H9 (cell line): ENCODE data around the gene SBF1. TPM values are rescaled to one million over a fixed set of nuclear protein-coding genes. Genes with fewer than 3 reads are reported as not detected.

ENCODE experiments used
- DNase-seq: peaks from one replicate; pipeline ENCODE4 v3.0.0-alpha.2; 2017
- H2AFZ ChIP-seq: one replicate; pipeline ENCODE4 v1.6.1; 2013; ENCODE audit warnings: mild to moderate bottlenecking, low read length, control low read depth, moderate library complexity
- H2AK5ac ChIP-seq: 2 replicates; pipeline ENCODE4 v1.6.1; 2013; ENCODE audit warnings: low read length, control low read depth, mixed read lengths; ENCODE audit not compliant: insufficient read length
- H2BK120ac ChIP-seq: one replicate; pipeline ENCODE4 v1.6.1; 2013; ENCODE audit warnings: low read depth, mild to moderate bottlenecking, low read length, control low read depth, inconsistent platforms; ENCODE audit not compliant: poor library complexity, severe bottlenecking
- H2BK12ac ChIP-seq: 2 replicates; pipeline ENCODE4 v1.6.1; 2013; ENCODE audit warnings: low read length, control low read depth, mixed read lengths, low read depth; ENCODE audit not compliant: insufficient read length
- H2BK15ac ChIP-seq: 2 replicates; pipeline ENCODE4 v1.6.1; 2013; ENCODE audit warnings: low read depth, low read length, control low read depth
- H2BK20ac ChIP-seq: one replicate; pipeline ENCODE4 v1.6.1; 2013; ENCODE audit warnings: low read depth, mild to moderate bottlenecking, low read length, control low read depth, inconsistent platforms; ENCODE audit not compliant: poor library complexity, severe bottlenecking
- H2BK5ac ChIP-seq: 2 replicates; pipeline ENCODE4 v1.6.1; 2013; ENCODE audit warnings: low read length, control low read depth, mixed read lengths; ENCODE audit not compliant: insufficient read length
- H3K14ac ChIP-seq: 2 replicates; pipeline ENCODE4 v1.6.1; 2013; ENCODE audit warnings: low read length, control low read depth; ENCODE audit not compliant: insufficient read depth
- H3K18ac ChIP-seq: 2 replicates; pipeline ENCODE4 v1.6.1; 2013; ENCODE audit warnings: low read depth, mild to moderate bottlenecking, mixed read lengths, low read length, control low read depth; ENCODE audit not compliant: insufficient read length
- H3K23ac ChIP-seq: 2 replicates; pipeline ENCODE4 v1.6.1; 2013; ENCODE audit warnings: low read length, control low read depth, mixed read lengths, low read depth; ENCODE audit not compliant: insufficient read length
- H3K23me2 ChIP-seq: 2 replicates; pipeline ENCODE4 v1.6.1; 2013; ENCODE audit warnings: low read depth, mild to moderate bottlenecking, mixed read lengths, low read length, control low read depth; ENCODE audit not compliant: insufficient read length, poor library complexity, severe bottlenecking
- H3K27ac ChIP-seq: 2 replicates; pipeline ENCODE4 v1.5.1; 2013; ENCODE audit warnings: low read length, control low read depth, mixed read lengths, low read depth; ENCODE audit not compliant: insufficient read length
- H3K27me3 ChIP-seq: 2 replicates; pipeline ENCODE4 v1.6.1; 2013; ENCODE audit warnings: low read length, control low read depth, inconsistent platforms; ENCODE audit not compliant: insufficient read depth
- H3K4ac ChIP-seq: 2 replicates; pipeline ENCODE4 v1.6.1; 2013; ENCODE audit warnings: low read depth, mild to moderate bottlenecking, control low read depth, inconsistent platforms, low read length, moderate library complexity
- H3K4me1 ChIP-seq: 2 replicates; pipeline ENCODE4 v1.6.1; 2013; ENCODE audit warnings: low read length, control low read depth, inconsistent platforms; ENCODE audit not compliant: insufficient read depth
- H3K4me2 ChIP-seq: 2 replicates; pipeline ENCODE4 v1.6.1; 2013; ENCODE audit warnings: low read length, control low read depth, mixed read lengths; ENCODE audit not compliant: insufficient read length, insufficient read depth
- H3K56ac ChIP-seq: 2 replicates; pipeline ENCODE4 v1.6.1; 2013; ENCODE audit warnings: low read depth, mild to moderate bottlenecking, mixed read lengths, low read length, control low read depth; ENCODE audit not compliant: insufficient read length
- H3K79me1 ChIP-seq: 2 replicates; pipeline ENCODE4 v1.6.1; 2013; ENCODE audit warnings: low read depth, mild to moderate bottlenecking, moderate library complexity, low read length, control low read depth, inconsistent platforms; ENCODE audit not compliant: insufficient read depth, poor library complexity, severe bottlenecking
- H3K79me2 ChIP-seq: 2 replicates; pipeline ENCODE4 v1.6.1; 2013; ENCODE audit warnings: low read length, control low read depth, inconsistent platforms; ENCODE audit not compliant: insufficient read depth
- H3K9ac ChIP-seq: 2 replicates; pipeline ENCODE4 v1.6.1; 2013; ENCODE audit warnings: low read length, control low read depth, mixed read lengths; ENCODE audit not compliant: insufficient read length; ENCODE audit errors: extremely low read depth
- H3K9me3 ChIP-seq: one replicate; pipeline ENCODE4 v1.6.1; 2013; ENCODE audit warnings: low read depth, low read length, inconsistent platforms; ENCODE audit not compliant: control insufficient read depth
- H3T11ph ChIP-seq: one replicate; pipeline ENCODE4 v1.6.1; 2013; ENCODE audit warnings: mild to moderate bottlenecking, low read length, control low read depth, inconsistent platforms
- H4K20me1 ChIP-seq: one replicate; pipeline ENCODE4 v1.6.1; 2013; ENCODE audit not compliant: control insufficient read depth, insufficient read length, insufficient read depth
- H4K5ac ChIP-seq: 2 replicates; pipeline ENCODE4 v1.6.1; 2013; ENCODE audit warnings: low read depth, mild to moderate bottlenecking, mixed read lengths, low read length, control low read depth; ENCODE audit not compliant: insufficient read length
- H4K8ac ChIP-seq: replicated peaks from 2 replicates; pipeline ENCODE4 v1.6.1; 2013; ENCODE audit warnings: low read length, control low read depth, mixed read lengths, low read depth; ENCODE audit not compliant: insufficient read length
- H4K91ac ChIP-seq: 2 replicates; pipeline ENCODE4 v1.6.1; 2013; ENCODE audit warnings: low read depth, mild to moderate bottlenecking, moderate library complexity, mixed read lengths, low read length, control low read depth; ENCODE audit not compliant: insufficient read length
- H3K27ac Mint-ChIP-seq, 3 experiments: 2 replicates in 2 of 3; 3 replicates in 1 of 3; pipeline ENCODE4 v1.8.0; 2020 to 2021; ENCODE audit warnings: mixed read lengths in 3 of 3, mild to moderate bottlenecking in 1 of 3, moderate library complexity in 1 of 3
- H3K27me3 Mint-ChIP-seq: 2 replicates; pipeline ENCODE4 v1.8.0; 2021; ENCODE audit warnings: low read depth, mild to moderate bottlenecking, moderate library complexity, mixed read lengths
- H3K36me3 Mint-ChIP-seq, 3 experiments: 2 replicates in 2 of 3; 3 replicates in 1 of 3; pipeline ENCODE4 v1.8.0; 2020 to 2021; ENCODE audit warnings: low read depth in 3 of 3, mixed read lengths in 3 of 3; ENCODE audit not compliant: insufficient read depth in 1 of 3
- H3K4me1 Mint-ChIP-seq, 2 experiments: 2 replicates each; pipeline ENCODE4 v1.8.0; 2020; ENCODE audit warnings: mixed read lengths in 2 of 2
- H3K4me3 Mint-ChIP-seq, 2 experiments: 2 replicates in 1 of 2; 3 replicates in 1 of 2; pipeline ENCODE4 v1.8.0; 2020 to 2021; ENCODE audit warnings: mild to moderate bottlenecking in 2 of 2, mixed read lengths in 2 of 2, moderate library complexity in 1 of 2
- H3K9me3 Mint-ChIP-seq, 2 experiments: 2 replicates in 1 of 2; 3 replicates in 1 of 2; pipeline ENCODE4 v1.8.0; 2020; ENCODE audit warnings: mild to moderate bottlenecking in 2 of 2, mixed read lengths in 2 of 2, moderate library complexity in 1 of 2
- CTCF ChIP-seq: fragments of 200-600 bp; sonication (generic); conservative IDR thresholded peaks from 3 replicates; pipeline ENCODE4 v1.8.0; 2021; ENCODE audit warnings: antibody characterized with exemption, mild to moderate bottlenecking
- WGBS: extraction: QIAGEN DNeasy Blood & Tissue Kit; methylation state at CpG from one replicate; pipeline ENCODE4 v1.1.7; 2013; ENCODE audit warnings: missing lambda C conversion rate, low lambda C conversion rate, mixed read lengths; ENCODE audit not compliant: insufficient read length; ENCODE audit errors: extremely low coverage; 5-methylcytosine and 5-hydroxymethylcytosine counted together
- total RNA-seq: library from RNA; stranded (reverse); gene quantifications from 2 replicates; pipeline ENCODE4 v1.2.1, GENCODE V29; 2021

SBF1 gene
- total RNA-seq, 1 experiment from 2014 or later: 69.8 TPM

- H2BK20ac ChIP-seq: no peak overlapping the region
- no peak overlapping the region for H2BK120ac ChIP-seq
- H3K23ac ChIP-seq: no peak overlapping the region
- Mint-ChIP-seq H3K4me3 (no peak overlapping the region), H3K4me1 (no peaks in the 10 kb centered on the region), H3K9me3 (no peaks in the 10 kb centered on the region), H3K27ac (no peak overlapping the region), H3K36me3 (peaks cover 32 to 79% (median 78%) of the 10 kb centered on the region in 3 experiments; a peak in 6 of 7 replicates), H3K27me3 (no peaks in the 10 kb centered on the region)
- H3K79me2 ChIP-seq: no peaks in the 10 kb centered on the region
- H2BK15ac ChIP-seq: no peak overlapping the region
- H2BK12ac ChIP-seq: no peak overlapping the region
- no peak overlapping the region for H3K14ac ChIP-seq
- no peak overlapping the region for H4K8ac ChIP-seq
- H2AFZ ChIP-seq: no peak overlapping the region
- H2BK5ac ChIP-seq: no peak overlapping the region
- H3K79me1 ChIP-seq: no peaks in the 10 kb centered on the region
- no peak overlapping the region for H2AK5ac ChIP-seq
- no peak overlapping the region for H3K4me2 ChIP-seq
- no peak for DNase-seq
- H3K27me3 ChIP-seq: no peaks in the 10 kb centered on the region
- no peaks in the 10 kb centered on the region for H3K23me2 ChIP-seq
- no peak overlapping the region for H3K9ac ChIP-seq
- H4K91ac ChIP-seq: no peak overlapping the region
- no peak overlapping the region for H4K5ac ChIP-seq
- H3K9me3 ChIP-seq: no peaks in the 10 kb centered on the region
- no peak overlapping the region for H3T11ph ChIP-seq
- H4K20me1 ChIP-seq: no peaks in the 10 kb centered on the region
- no peak overlapping the region for H3K4ac ChIP-seq
- no peak overlapping the region for H3K18ac ChIP-seq
- WGBS: no CpG with 5 or more reads among the region's 12 CpGs
- H3K56ac ChIP-seq: no peak overlapping the region
- no peak overlapping the region for H3K27ac ChIP-seq
- TF ChIP-seq CTCF: no peak
- H3K4me1 ChIP-seq: no peaks in the 10 kb centered on the region
Observed at GRCh38 chr22:50420581-50420980, 54.3 kb downstream of the SBF1 start.
